GM18498 (cell line): ENCODE results near the gene PRKG1.
"Not testable (repeated sequence)": the region's sequence is repeated elsewhere in the genome, so short reads cannot be mapped to it uniquely, and the experiment has no call there.

Experiments used
- ATAC-seq: cut with Tn5 transposase; IDR thresholded peaks from one replicate; pipeline ENCODE4 v1.9.1; 2021; ENCODE audit warnings: mild to moderate bottlenecking, moderate library complexity; ENCODE audit not compliant: unreplicated experiment

The PRKG1 gene

DNA sequence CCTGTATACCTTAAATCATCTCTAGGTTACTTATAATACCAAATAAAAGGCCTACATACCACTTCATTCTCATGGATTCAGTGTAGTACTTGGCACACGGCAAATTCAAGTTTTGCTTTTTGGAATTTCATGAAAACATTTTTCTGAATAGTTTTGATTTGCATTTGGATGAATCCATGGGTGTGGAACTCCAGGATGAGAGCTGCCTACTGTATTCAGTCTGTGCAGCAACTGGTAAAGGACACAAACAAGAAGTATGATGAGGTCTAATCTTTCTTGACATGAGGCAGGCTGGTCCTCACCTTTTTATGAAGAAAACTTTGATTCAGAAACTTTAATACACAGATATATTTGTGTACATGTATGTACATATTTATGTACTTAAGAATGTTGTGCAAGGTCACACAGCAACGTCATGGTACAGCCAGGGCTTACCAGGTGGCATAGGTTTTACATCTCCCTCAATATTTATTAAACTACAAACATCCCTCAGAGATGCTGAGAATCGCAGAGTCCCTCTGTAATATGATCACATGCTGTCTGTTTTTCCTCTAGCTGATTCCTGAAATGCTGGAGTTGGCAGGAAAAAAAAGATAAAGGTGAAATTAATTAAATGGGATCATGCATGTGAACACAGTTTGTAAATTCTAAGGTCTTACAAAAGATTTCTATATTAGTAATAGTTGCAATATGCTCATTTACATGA is 239.6 kb downstream of the PRKG1 start:
- ATAC-seq, result no peak

DNA sequence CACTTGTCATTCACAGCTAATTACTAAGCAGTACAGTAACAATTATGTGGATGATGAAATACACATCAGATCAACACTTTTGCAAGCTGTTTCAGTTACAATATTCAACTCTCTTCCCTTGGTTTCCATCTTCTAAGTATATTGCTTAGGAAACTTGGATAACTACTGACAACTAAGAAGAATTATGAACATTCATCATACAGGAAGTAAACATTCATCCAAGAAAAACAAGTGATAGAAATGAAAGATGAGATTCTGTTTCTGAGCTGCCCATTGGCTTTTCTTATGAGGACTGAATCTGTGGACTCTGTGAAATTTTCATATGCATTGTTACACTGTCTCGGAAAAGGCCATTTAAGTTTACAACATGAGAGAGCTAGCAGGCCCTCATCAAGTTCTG is 240.2 kb downstream of the PRKG1 start:
- ATAC-seq, result no peak

- ATAC-seq, result no peak
Observed at GRCh38 chr10:51318399-51319172, 244.3 kb downstream of the PRKG1 start.

DNA sequence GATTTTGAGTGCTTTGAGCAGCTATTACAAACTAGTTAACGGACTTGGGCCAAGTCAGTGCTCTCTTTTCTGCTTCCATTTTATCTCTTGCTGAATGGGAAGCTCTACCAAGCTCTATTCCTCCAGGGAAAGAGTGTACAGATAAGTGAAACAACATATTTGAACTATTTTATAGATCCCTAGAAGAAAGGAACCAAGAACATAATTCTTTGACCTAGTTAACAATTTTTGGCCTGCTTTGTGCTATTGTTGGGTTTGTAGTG is 244.8 kb downstream of the PRKG1 start:
- no peak for ATAC-seq

- no peak for ATAC-seq
Observed at GRCh38 chr10:51321300-51321699, 247.0 kb downstream of the PRKG1 start.

DNA sequence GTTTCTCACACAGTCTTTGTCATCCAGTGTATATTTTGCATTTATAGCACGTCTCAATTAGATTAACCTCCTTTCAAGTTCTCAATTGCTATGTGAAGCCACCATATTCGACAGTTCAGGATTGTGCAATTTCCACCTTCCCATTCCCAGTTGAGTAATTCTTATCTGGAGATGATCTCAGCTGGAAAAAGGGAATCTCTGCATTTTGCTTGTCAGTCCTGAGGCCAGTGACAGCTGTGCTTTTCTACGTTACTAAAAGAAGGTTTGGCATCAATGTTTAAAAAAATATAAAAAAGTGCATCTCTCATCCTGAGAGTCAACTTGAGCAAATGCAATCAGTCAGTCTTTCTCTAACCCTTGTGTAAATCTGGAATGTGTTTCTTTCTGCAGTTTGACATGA is 247.7 kb downstream of the PRKG1 start:
- ATAC-seq, result no peak

DNA sequence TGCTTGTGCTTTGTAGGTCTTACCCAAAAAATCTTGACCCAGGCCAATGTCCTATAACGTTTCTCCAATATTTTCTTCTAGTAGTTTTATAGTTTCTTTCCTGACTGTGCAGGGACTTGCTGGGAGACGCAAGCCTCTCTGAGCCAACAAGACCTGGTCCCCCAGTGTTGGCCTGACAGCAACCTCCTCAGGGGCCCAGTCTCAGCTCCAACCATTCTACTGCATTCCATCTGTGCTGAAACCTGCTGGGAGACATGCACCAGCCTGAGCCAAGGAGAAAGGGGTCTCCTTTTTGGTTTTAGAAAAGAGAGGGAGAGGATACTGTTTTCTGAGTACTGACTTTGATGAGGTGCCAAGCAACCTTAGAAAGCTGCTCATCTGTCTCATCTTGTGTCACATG is 251.4 kb downstream of the PRKG1 start:
- no peak for ATAC-seq

DNA sequence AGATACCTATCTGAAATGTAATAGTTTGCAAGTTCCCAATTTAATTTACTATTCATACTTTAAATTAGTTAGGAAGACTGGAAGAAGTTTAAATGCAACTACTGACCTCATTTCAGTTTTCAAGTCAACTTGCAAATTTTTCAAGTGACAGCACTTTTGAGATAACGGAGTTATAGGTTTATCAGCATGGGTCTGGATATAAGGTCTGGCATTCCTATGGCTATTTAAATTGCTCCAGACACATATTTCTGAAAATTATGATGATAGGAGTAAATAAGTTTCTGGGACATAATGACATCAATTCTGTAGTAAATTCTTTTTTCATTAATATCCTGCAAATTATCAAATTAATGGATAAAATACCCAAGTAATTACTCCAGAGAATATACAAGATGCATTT is 251.9 kb downstream of the PRKG1 start:
- ATAC-seq, result no peak

DNA sequence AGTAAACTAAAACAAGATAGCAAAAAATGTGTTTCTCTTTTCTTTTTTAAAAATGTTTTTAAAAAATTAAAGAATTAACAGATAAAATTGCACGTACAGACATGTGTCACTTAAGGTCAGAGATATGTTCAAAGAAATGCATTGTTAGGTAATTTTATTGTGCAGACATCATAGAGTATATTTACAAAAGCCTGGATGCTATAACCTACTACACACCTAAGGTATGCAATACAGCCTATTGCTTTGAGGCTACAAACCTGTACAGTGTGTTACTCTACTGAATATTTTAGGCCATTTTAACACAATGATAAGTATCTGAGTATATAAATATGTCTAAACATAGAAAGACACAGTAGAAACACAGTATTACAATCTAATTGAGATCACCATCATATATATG is 253.1 kb downstream of the PRKG1 start:
- no peak for ATAC-seq

DNA sequence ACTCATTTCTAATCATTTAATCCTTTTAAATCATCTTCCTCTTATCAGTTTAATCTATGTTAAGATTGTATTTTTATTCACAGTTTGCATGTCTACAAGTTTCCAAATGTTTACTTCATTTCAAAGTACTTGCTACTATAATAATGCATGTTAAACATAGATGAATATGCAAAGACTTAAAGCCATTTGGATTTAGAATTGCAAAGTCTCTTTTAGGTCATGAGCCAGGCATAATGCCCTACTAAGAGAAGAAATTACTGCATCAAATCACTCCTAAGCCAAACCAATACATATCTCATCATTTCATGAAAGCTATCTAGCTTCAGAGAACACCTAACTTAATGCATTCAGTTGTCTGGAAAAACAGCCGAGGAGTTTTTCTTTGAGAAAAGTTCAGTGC is 266.1 kb downstream of the PRKG1 start:
- no peak for ATAC-seq

DNA sequence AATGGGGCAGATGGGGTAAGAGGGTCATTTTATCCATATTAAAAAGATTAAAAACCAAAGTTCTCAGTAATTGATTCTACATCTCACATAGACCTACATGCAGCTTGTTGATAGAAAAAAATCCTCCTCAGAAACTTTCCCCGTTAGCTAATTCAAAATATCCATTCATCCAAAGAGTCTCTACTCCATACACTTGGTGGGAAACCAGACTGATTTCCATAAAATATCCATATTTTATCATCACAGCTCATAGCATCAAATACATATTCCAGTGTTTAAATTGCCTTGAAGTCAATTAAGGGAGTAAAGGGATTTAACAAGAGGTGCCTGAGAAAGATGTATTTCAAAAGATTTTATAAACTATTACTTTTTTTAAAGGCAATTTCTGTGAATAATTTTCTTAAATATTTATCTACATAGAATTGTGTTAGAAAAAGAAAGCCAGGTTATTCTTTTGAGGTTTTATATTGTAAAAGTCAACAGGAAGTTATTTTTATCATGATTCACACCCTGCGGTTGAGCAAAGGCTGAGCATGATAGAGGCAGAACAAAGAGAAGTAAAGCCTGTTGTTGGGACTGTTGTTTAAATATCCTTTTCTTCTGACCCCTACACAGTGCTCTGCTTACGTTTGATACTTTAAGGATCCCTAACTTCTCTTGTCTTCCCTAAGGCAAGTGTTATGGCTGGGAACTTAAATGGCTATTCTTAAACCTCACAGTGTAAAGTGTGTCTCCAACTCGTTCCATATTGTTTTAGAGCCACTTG is 266.7 kb downstream of the PRKG1 start:
- no peak for ATAC-seq

- not testable (repeated sequence) for ATAC-seq
Observed at GRCh38 chr10:51341745-51342144, 267.5 kb downstream of the PRKG1 start.

DNA sequence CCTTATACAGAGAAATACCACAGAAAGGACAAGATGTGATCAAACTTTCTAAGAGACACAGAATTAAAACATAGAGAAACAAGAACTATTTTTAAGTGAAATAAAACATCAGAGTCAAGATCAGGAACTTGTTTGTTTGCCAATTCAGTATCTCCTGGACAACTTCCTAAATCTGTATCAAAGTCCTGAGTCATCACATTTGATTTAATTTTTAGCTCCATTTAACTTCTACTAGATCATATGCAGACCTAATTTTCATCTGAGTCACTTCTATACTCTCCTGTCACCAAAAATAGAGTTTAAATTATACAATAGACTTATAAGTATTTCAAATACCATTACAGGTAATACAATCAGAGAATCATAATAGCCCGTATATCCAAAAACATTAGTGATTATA is 268.1 kb downstream of the PRKG1 start:
- ATAC-seq, result no peak

GRCh38 chr10:51343391-51343790 is 269.1 kb downstream of the PRKG1 start:
- no peak for ATAC-seq

GRCh38 chr10:51344371-51344770 is 270.1 kb downstream of the PRKG1 start:
- no peak for ATAC-seq

DNA sequence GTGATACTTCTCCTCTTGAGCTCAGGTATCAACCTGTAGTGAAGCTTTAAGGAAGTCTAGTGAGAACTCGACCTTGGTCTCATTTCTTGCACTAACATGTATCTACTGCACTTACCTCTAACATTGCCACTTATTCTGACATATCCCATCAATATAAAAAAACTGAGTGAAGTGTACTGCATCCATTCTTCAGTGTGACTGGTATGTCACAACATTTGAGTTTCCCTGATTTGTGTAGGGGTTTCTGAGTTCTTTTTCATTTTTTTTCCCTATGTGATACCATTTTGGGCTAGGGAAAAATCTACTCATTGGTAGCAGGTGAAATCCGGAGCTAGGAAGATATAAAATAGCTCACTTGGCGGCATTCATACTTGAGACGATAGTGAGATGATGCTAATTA is 274.3 kb downstream of the PRKG1 start:
- ATAC-seq, result no peak

DNA sequence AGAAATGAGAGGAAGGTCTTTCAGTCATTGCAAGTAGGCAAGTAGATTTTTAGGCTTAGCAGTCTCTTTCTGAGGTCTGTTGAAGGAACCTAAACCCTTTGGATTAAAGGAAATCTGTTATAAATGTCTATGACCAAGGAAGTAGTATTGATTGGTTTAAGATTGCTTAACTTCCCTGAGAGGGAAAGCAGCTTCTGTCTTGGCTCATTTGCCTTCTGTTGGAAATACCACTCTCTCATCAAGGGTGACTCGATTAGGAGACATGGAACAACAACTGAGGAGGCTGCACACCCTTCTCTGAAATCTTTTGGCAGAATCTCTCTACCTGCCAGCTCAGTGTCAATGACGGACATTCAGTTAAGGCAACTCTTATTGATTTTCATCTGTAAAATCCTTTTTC is 282.9 kb downstream of the PRKG1 start:
- ATAC-seq, result no peak

- no peak for ATAC-seq
Observed at GRCh38 chr10:51358227-51358626, 283.9 kb downstream of the PRKG1 start.

GRCh38 chr10:51363415-51363814 is 289.1 kb downstream of the PRKG1 start:
- no peak for ATAC-seq

DNA sequence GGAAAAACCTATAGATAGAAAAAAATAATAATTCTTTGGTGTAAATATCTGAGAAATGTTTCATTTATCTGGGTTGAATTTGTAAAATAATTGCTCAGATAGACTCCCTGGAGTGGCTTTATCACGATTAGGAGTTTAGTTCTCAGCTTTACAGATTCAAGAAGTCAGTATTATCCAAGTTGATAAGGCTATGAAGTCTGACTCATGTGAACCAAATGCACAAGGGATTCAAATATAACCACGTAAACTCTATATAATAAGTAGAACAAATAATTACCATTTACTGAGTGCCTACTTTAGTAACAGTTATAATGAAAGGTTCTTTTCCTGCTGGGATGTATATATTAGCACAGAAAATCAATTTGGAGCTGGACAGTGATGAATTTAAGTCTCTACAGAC is 290.4 kb downstream of the PRKG1 start:
- no peak for ATAC-seq

DNA sequence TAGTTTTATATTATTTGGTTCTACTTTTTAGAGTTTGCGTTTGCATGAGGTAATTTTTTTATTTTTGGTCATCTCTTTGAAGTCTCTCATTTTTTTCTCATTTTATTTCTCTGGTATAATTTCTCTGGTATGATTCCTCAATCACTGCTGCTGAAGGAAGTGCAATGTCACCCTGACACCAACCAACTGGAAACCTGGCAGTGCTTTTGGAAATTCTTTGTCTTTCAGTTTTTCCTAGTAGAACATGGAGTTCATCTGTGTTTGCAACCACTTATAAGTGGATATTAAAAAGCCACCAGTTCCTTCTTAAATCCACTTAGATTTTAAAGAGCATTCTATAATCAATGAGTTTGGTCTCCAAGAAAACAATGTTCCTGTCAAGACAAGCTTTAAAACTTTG is 291.8 kb downstream of the PRKG1 start:
- no peak for ATAC-seq

DNA sequence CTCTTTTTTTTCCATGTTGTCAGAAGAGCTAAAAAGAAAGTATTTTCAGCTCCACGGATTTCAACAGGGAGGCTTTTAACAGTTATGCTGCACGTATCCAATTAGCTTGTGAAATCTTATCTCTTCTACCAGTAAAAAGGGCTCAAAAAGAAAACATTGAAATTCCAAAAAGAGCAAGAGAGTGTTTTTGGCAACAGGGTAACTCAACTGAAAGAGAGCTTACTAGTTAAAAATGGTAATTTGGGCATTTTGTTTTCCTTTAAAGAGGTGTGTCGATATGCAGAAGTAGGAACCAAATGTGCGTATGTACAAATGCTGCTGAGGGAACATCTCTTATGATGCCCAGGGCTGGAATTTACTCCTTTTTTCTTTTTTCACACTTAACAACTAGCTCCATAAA is 292.8 kb downstream of the PRKG1 start:
- no peak for ATAC-seq
